SK-N-SH (cell line): ENCODE results near the gene MATN1.

Experiments used
- EZH2phosphoT487 ChIP-seq: fragments of 200-600 bp; sonication (generic); IDR thresholded peaks from 2 replicates; pipeline ENCODE4 v1.6.1; 2017; ENCODE audit warnings: low read depth, mixed run types, mild to moderate bottlenecking, antibody characterized with exemption, moderate library complexity, borderline replicate concordance
- FOXJ3 ChIP-seq: sonication (generic); formaldehyde crosslinking; IDR thresholded peaks from 2 replicates; pipeline ENCODE4 v1.5.1; 2020; ENCODE audit warnings: mild to moderate bottlenecking, missing genetic modification reagents
- GABPA ChIP-seq: IDR thresholded peaks from 2 replicates; pipeline ENCODE4 v1.4.0; 2012; ENCODE audit warnings: low read depth, mild to moderate bottlenecking
- POLR2AphosphoS5 ChIP-seq: IDR thresholded peaks from 2 replicates; pipeline ENCODE4 v1.6.1; 2012; ENCODE audit warnings: low read depth, low read length
- RFX5 ChIP-seq: IDR thresholded peaks from 2 replicates; pipeline ENCODE4 v1.6.1; 2012; ENCODE audit warnings: mild to moderate bottlenecking, improper control_type of control experiment, low read length
- YY1 ChIP-seq: IDR thresholded peaks from 2 replicates; pipeline ENCODE4 v1.4.0; 2012; ENCODE audit warnings: low read depth, mild to moderate bottlenecking
- TF ChIP-seq, protein P1 (sequence below): fragments of 200-600 bp; sonication (generic); IDR thresholded peaks from 2 replicates; pipeline ENCODE4 v1.6.1; 2017; ENCODE audit warnings: antibody characterized with exemption, mild to moderate bottlenecking, moderate library complexity
- TF ChIP-seq, protein P2 (sequence below): IDR thresholded peaks from 2 replicates; pipeline ENCODE4; 2012

DNA sequence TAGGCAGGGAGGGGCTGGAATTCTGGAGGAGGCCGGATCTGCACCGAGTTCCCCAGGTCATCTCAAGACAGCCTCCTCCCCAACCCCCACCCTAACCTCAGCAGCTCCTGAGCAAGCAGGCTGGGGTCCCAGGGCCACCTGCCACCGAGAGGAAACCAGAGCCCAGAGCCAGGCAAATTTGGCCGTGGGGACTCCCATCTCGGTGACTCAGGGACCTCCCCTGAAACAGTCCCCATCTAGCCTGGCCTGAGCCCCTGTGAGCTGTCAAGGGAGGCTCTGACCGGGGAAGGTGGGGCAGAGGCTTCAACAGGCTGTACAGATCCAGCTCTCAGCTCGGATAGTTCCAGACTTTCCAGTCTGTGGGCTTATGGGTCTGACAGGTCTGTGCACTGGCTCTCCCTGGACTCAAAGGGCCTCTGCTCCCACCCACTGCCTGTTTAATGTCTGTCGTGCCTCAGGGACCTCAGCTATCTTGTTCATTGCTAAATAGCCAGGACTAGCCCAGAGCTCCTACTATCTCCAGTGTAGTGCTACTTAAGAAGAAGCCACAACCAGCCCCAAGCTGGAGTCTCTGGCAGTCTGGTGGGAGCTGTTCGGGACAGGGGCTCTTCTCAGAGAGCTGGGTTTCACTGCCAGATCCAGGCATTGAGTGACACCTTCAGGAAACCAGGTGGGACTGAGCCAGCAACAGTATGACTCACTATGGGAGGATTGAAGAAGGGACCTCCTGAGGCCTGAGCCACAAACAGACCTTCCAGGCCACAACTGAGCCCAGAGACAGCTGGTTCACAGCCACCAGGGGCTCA is 25.6 kb downstream of the MATN1 start:
- TF ChIP-seq RFX5, result no peak
- TF ChIP-seq, protein P1, sequence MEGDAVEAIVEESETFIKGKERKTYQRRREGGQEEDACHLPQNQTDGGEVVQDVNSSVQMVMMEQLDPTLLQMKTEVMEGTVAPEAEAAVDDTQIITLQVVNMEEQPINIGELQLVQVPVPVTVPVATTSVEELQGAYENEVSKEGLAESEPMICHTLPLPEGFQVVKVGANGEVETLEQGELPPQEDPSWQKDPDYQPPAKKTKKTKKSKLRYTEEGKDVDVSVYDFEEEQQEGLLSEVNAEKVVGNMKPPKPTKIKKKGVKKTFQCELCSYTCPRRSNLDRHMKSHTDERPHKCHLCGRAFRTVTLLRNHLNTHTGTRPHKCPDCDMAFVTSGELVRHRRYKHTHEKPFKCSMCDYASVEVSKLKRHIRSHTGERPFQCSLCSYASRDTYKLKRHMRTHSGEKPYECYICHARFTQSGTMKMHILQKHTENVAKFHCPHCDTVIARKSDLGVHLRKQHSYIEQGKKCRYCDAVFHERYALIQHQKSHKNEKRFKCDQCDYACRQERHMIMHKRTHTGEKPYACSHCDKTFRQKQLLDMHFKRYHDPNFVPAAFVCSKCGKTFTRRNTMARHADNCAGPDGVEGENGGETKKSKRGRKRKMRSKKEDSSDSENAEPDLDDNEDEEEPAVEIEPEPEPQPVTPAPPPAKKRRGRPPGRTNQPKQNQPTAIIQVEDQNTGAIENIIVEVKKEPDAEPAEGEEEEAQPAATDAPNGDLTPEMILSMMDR, result no peak
- TF ChIP-seq FOXJ3, result no peak
- no peak for TF ChIP-seq GABPA
- TF ChIP-seq POLR2AphosphoS5, result no peak
- TF ChIP-seq YY1, result no peak
- no peak for TF ChIP-seq EZH2phosphoT487
- TF ChIP-seq, protein P2, sequence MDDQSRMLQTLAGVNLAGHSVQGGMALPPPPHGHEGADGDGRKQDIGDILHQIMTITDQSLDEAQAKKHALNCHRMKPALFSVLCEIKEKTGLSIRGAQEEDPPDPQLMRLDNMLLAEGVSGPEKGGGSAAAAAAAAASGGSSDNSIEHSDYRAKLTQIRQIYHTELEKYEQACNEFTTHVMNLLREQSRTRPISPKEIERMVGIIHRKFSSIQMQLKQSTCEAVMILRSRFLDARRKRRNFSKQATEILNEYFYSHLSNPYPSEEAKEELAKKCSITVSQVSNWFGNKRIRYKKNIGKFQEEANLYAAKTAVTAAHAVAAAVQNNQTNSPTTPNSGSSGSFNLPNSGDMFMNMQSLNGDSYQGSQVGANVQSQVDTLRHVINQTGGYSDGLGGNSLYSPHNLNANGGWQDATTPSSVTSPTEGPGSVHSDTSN, result no peak
